Measurements from ENCODE around the gene SYCN. TPM values are rescaled to one million over a fixed set of nuclear protein-coding genes. Genes with fewer than 3 reads are reported as not detected.

SYCN gene
- total RNA-seq, 4 donors from 2014 or later: not detected

GRCh38 chr19:39196860-39197562 lies 7.1 kb downstream of the SYCN start, which contains the start of gene NCCRP1:
TSS of gene NCCRP1 (plus strand) at chr19:39196964. CDS start at chr19:39196983, 19 bp downstream.
- no peak for TF ChIP-seq CTCF (IDR thresholded peaks at IDR 0.05; ENCODE audit: low read depth)

DNA sequence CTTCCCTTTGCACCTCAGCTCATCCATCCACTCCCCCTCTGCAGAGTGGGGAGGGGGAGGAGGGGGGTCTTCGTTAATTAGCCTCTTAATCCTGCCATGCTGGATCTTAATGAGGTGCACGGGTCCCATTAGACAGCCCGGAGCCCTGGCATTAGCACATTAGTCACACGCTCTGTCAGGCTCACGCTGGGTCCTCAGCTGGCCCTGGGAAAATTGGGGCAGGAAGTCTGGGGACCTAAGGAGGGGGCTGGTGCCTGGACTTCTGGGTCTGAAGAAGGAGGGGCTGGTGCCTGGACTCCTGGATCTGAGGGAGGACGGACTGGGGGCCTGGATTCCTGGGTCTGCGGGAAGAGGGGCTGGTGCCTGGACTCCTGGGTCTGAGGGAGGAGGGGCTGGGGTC lies 7.7 kb downstream of the SYCN start:
- TF ChIP-seq CTCF (IDR thresholded peaks at IDR 0.05; ENCODE audit: low read depth): no peak

- no peak for TF ChIP-seq CTCF (IDR thresholded peaks at IDR 0.05; ENCODE audit: low read depth)
Measured at GRCh38 chr19:39195755-39196154, 8.3 kb downstream of the SYCN start.

DNA sequence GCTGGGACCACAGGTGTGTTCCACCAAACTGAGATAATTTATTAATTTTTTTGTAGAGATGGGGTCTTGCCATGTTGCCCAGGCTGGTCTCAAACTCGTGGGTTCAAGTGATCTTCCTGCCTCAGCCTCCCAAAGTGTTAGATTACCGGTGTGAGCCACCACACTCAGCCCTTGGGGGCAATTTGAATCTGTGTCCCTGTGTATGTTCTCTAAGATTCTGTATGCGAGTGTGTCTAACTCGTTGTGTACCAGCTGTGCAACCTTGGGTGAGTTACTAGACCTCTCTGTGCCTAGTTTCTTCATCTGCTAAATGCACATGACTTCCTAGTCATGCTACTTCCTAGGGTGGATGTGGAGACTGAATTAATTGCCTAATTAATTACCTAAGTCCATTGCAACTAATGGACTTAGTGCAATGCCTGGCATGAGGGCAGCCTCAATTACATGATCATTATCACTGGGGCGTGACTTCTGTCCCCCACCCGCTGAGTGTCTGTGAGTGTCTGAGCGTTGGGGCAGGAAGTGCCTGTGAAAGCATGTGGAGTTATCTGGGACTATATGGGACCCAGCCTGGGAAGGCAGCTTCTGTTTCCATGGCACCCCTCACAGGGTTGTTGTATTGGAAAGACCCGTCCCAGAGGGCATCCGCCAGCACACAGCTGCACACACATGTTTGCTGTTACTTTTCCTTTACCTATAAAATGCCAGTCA lies 9.1 kb downstream of the SYCN start:
- no peak for TF ChIP-seq CTCF (IDR thresholded peaks at IDR 0.05; ENCODE audit: low read depth)

GRCh38 chr19:39193803-39194202 lies 10.3 kb downstream of the SYCN start:
- TF ChIP-seq CTCF (IDR thresholded peaks at IDR 0.05; ENCODE audit: low read depth): no peak

DNA sequence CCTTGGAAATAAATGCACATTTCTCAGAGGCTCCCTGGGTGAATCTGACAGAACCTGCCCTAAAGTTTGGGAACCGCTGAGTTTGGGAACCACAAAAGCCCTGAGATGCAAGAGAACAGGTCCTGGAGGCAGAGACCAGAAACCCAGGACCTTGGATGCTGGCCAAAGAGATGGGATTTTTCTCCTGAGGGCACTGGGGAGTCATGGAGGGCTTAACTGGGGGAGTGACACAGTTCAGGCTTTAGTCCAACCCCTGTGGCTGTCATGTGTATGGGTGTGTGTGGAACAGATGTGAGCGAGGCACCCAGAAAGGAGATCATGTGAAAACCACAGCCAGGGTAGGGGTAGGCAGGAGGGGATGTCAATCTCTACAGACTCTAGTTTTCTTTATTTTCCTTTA lies 11.2 kb downstream of the SYCN start:
- no peak for TF ChIP-seq CTCF (IDR thresholded peaks at IDR 0.05; ENCODE audit: low read depth)

DNA sequence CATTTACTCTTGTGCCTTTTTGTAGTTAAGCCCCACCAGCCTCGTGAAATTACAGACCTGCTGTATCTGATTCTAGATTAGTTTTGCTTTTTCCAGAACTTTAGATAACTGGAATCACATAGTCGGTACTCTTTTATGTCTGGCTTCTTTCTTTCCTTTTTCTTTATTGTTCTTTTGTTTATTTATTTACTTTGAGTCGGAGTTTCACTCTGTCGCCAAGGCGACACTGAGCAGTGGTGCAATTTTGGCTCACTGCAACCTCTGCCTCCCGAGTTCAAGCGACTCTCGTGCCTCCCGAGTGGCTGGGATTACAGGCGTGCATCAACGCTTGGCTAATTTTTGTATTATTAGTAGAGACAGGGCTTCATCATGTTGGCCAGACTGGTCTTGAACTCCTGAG lies 13.3 kb downstream of the SYCN start:
- no peak for TF ChIP-seq CTCF (IDR thresholded peaks at IDR 0.05; ENCODE audit: low read depth)

All from subcutaneous adipose tissue (tissue), 4 donors.